Measurements from ENCODE around the gene TMPRSS9.
"Not testable (repeated sequence)": the region's sequence is repeated elsewhere in the genome, so short reads cannot be mapped to it uniquely, and the experiment has no call there.

The TMPRSS9 gene

DNA sequence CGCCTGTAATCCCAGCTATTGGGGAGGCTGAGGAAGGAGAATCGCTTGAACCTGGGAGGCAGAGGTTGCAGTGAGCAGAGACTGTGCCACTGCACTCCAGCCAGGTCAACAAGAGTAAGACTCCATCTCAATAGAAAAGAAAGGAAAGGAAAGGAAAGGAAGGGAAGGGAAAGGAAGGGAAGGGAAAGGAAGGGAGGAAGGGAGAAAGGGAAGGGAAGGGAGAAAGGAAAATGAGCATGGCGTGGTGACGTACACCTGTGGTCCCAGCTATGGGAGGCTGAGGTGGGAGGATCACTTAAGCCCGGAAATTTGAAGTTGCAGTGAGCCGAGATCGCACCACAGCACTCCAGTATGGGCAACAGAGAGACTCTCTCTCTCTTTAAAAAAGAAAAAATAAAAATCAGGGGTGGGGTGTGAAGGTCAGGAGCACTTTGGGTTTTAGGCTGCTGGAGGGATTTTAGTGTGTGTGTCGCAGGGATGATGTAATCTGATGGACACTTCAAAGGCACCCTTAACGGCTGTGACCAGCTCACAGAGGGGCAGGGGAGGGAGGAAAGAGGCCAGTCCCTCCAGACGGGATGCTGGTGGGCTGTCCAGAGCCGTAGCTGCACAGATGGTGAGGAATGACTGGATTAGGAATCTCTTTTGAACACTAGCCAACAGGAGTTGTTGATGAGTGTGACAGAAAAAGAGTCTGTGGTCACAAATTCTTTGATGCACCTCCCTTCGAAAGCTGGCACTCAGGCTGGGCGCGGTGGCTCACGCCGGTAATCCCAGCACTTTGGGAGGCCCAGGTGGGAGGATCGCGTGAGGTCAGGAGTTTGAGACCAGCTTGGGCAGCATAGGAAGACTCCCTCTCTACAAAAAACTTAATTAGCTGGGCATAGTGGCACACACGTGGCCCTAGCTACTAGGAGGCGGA, 27.6 kb downstream of the TMPRSS9 start:
- no peak overlapping the region for H3K4me3 ChIP-seq (ENCODE audit: low read depth, low read length)

GRCh38 chr19:2389594-2389993, 29.5 kb downstream of the TMPRSS9 start:
- H3K4me3 ChIP-seq (ENCODE audit: low read depth, low read length): no peak overlapping the region

DNA sequence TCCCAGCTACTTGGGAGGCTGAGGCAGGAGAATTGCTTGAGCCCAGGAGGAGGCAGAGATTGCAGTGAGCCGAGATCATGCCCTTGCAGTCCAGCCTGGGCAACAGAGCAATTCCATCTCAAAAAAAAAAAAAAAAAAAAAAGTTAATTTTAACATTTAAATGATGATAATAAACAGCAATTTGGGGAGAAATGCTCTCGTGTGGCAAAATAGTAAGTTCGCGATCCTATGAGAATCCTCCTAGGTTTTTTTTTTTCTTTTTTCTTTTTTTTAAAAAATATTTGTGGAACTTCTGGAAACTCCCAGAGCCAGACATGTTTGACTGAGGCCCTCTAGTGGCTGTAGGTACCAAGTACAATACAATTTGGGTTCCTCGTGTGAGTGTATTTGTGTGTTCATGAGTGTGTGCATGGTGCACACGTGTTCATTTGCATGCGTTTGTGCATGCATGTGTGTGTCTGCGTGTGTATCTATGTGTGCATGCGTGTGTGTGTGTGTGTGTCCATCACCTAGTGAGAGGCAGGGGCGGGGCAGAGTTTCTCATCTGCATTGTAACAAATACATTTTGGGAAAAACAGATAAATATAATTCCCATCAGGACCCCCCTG, 31.2 kb downstream of the TMPRSS9 start:
- no peak overlapping the region for H3K4me3 ChIP-seq (ENCODE audit: low read depth, low read length)

GRCh38 chr19:2392366-2392765, 32.3 kb downstream of the TMPRSS9 start:
- no peak overlapping the region for H3K4me3 ChIP-seq (ENCODE audit: low read depth, low read length)

- H3K4me3 ChIP-seq (ENCODE audit: low read depth, low read length): not testable (repeated sequence)
Measured at GRCh38 chr19:2392899-2393298, 32.8 kb downstream of the TMPRSS9 start.

DNA sequence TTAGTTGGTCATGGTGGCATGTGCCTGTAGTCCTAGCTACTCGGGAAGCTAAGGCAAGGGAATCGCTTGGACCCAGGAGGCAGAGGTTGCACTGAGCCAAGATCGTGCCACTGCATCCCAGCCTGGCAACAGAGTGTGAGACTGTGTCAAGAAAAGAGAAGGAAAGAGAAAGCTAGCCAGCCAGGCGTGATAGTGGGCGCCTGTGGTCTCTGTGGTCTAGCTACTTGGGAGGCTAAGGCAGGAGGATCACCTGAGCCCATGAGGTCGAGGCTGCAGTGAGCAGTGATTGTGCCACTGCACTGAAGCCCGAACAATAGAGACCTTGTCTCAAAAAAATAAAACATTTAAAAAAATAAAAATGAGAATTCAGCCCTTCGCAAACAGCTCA, 34.0 kb downstream of the TMPRSS9 start:
- no peak overlapping the region for H3K4me3 ChIP-seq (ENCODE audit: low read depth, low read length)

DNA sequence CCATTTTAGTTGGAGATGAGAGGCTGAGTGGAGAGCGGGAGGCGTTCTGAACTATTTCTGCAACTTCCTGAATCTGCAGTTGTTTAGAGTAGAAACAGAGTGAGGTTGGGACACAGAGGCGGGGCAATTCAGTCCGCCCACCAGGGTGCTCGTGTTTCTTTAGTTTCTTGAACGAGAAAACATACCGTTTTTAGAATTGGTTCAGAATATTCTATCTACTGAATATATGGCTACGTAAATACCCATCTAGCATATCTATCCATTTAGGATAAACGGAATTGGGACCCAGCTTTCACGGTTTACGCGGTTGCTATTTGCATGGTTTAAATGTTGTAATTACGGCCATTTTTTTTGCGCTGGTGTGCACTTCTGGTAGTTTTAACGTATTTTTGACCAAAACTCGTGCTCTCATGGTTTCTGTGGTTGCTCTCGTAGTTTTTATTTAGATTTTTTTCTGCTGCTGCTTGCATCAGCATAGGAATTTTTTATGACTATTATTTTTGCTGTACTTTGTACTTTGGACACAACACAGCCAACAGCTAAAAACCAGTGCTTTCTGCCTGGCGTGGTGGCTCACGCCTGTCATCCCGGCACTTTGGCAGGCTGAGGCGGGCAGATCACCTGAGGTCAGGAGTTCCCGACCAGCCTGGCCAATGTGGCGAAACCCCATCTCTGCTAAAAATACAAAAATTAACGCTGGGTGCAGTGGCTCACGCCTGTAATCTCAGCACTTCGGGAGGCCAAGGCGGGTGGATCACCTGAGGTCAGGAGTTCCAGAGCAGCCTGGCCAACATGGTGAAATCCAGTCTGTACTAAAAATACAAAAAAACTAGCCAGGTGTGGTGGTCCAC, 34.6 kb downstream of the TMPRSS9 start:
- no peak overlapping the region for H3K4me3 ChIP-seq (ENCODE audit: low read depth, low read length)

- H3K4me3 ChIP-seq (ENCODE audit: low read depth, low read length): not testable (repeated sequence)
Measured at GRCh38 chr19:2395293-2395829, 35.3 kb downstream of the TMPRSS9 start.

DNA sequence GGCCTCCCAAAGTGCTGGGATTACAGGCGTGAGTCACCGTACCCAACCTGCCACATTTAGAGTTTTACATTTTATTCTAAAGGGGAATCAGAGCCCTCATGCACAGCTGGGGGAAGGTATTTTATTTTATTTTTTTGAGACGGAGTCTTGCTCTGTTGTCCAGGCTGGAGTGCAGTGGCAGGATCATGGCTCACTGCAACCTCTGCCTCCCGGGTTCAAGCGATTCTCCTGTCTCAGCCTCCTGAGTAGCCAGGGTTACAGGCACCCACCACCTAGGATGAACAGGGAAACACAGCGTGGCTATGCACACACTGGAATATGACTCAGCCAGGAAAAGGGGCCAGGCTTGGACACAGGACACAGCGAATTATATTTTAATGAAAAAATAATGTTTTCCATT, 37.1 kb downstream of the TMPRSS9 start:
- H3K4me3 ChIP-seq (ENCODE audit: low read depth, low read length): not testable (repeated sequence)

DNA sequence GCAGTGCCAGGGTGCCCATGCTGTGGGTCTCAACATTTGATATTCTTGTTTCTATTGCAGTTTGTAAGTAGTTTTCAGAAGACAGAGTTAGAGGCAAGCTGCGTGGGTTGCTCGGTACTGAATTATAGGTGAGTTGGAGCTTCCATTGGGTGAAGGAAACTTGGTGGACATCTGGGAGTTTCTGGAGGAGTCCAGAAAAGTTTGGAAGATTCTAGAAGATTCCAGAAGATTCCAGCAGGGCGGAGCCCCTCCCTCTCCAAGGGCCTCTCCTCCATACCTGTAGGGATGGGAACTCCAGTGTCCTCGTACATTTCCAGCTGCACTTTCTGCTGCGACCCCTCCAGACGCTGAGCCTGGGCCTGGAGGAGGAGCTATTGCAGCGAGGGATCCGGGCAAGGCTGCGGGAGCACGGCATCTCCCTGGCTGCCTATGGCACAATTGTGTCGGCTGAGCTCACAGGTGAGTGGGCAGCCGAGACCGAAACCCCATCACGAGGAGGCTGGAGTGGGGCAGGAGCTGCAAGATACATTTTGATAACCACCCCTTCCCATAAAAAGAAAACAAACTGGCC, 38.8 kb downstream of the TMPRSS9 start:
- no peak overlapping the region for H3K4me3 ChIP-seq (ENCODE audit: low read depth, low read length)

- H3K4me3 ChIP-seq (ENCODE audit: low read depth, low read length): no peak overlapping the region
Measured at GRCh38 chr19:2399582-2399981, 39.5 kb downstream of the TMPRSS9 start.

DNA sequence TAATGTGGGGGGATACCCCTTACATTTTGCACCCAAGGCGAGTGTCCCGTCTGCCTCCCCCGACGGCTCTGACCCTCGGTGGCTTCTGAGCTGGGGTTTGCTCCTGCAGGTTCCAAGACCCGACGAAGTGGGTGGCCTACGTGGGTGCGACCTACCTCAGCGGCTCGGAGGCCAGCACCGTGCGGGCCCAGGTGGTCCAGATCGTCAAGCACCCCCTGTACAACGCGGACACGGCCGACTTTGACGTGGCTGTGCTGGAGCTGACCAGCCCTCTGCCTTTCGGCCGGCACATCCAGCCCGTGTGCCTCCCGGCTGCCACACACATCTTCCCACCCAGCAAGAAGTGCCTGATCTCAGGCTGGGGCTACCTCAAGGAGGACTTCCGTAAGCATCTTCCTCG, 48.2 kb downstream of the TMPRSS9 start:
- H3K4me3 ChIP-seq (ENCODE audit: low read depth, low read length): no peak overlapping the region

DNA sequence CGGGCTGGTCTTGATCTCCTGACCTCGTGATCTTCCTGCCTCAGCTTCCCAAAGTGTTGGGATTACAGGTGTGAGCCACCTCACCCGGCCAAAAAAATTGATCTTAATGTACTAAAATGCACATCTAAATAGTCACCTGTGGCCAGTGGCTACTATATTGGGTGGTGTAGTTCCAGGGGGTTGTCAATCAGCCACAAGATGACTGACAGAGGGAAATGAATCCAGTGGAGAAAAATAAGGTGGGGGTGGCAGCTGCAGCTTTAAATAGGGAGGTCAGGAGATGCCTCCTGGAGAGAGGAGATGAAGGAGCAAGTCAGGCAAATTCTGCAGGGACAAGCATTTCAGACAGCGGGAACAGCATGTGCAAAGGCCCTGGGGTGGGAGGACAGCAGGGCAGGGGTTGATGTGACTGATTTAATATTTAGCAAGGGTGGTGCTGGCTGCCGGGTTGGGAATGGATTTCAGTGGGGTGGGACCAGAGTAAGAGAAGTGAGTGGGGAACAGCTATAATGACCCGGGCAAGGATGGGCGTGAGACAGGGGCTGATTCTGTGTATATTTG, 49.4 kb downstream of the TMPRSS9 start:
- no peak overlapping the region for H3K4me3 ChIP-seq (ENCODE audit: low read depth, low read length)

DNA sequence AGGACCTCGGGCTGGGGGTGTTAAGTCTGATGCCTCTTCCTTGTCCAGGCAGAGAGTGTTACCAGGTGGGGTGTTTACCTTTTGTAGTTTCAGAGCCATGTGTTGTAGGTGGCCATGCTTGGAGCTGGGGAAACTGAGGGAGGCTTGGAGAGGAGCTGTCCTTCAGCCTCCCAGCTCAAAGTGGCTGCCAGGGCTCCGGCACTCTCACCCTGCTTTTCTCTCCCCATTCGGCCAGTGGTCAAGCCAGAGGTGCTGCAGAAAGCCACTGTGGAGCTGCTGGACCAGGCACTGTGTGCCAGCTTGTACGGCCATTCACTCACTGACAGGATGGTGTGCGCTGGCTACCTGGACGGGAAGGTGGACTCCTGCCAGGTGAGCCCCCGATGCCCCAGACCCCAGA, 50.0 kb downstream of the TMPRSS9 start:
- no peak overlapping the region for H3K4me3 ChIP-seq (ENCODE audit: low read depth, low read length)

DNA sequence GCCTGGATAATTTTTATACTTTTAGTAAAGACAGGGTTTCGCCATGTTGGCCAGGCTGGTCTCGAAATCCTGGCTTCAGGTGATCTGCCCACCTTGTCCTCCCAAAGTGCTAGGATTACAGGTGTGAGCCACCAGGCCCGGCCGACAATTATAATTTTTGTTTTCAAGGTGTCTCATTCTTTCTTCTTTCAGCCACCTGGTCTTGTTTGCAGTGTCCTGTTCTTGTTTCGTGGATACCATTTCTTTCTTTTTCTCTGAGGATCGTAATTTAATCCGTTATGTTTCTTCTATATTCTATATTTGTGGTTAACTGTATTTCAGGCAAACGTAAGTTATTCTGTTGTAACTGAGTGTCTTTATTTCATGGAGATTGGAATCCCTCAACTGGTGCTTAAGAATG, 51.6 kb downstream of the TMPRSS9 start:
- no peak overlapping the region for H3K4me3 ChIP-seq (ENCODE audit: low read depth, low read length)

DNA sequence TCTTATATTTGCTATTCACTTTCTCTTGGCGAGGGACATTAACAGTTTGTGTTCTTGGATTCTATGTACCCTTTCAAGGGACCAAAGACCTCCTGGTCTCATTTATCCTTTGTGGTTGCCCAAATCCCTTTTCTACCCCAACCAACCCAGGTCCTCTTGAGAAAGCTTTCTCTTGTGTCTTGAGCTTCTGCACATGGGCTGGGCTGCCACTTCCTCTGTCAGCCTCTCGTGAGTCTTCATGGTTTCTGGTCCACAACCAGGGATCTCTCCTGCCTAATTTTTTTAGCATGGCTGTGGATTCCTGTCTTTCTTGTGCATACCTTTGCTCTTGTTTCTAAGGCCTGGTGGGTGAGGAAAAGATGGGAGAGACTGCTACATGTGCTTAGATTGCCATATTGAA, 52.4 kb downstream of the TMPRSS9 start:
- H3K4me3 ChIP-seq (ENCODE audit: low read depth, low read length): no peak overlapping the region

DNA sequence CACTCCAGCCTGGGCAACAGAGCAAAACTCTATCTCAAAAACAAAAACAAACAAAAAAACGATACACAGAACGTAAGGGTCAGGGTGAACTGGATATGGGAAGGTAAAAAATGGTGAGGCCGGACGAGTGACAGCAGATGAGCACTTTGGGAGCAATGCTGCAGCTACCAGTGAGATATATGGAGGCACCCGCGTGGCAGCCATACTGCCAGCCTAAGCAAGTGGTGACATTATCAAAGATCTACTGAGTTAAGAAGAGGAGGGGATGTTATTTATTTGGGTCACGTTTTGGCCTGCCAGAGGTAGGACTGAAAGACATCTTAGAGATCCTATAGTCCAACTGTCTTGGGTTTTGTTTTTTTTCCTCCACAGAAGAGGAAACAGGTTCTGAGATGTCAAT, 53.1 kb downstream of the TMPRSS9 start:
- no peak overlapping the region for H3K4me3 ChIP-seq (ENCODE audit: low read depth, low read length)

- no peak overlapping the region for H3K4me3 ChIP-seq (ENCODE audit: low read depth, low read length)
Measured at GRCh38 chr19:2413629-2414028, 53.6 kb downstream of the TMPRSS9 start.

DNA sequence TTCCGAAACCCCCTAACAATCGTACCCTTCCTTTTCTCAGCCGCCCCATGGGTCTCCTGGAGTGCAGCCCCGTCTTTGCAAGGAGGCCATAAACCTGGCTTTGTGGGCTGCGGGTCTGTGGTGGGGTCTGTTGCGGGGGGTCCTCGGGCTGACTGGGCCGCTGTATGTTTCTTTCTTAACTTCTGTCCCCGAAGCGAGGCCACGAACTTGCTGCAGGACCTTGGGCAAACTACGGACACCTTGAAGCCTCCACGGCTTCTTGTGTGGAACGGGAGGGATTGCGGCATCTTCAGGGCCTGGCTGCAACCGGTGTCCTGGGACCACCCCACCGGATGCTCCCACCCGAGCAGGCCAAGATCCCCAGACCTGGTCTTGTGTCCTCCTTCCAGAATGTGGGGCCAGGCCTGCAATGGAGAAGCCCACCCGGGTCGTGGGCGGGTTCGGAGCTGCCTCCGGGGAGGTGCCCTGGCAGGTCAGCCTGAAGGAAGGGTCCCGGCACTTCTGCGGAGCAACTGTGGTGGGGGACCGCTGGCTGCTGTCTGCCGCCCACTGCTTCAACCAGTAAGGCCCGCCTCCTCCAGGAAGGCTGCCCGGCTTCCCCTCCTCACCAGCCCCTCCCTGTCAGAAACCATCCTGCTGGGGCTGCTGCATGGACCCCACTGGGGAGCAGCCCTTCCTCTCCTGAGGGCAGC, 55.4 kb downstream of the TMPRSS9 start:
- H3K4me3 ChIP-seq (ENCODE audit: low read depth, low read length): no peak overlapping the region

- H3K4me3 ChIP-seq (ENCODE audit: low read depth, low read length): no peak overlapping the region
Measured at GRCh38 chr19:2415973-2416319, 55.9 kb downstream of the TMPRSS9 start.

All from iPS-11a (cell line).